Naive thymus-derived CD4-positive, alpha-beta T cell (primary cell): Measurements from ENCODE around the gene ZBTB32. TPM values are rescaled to one million over a fixed set of nuclear protein-coding genes. Genes with fewer than 3 reads are reported as not detected.
A peak's percentile ranks its signal among the peaks of the same experiment; 100 is the strongest.

Experiments used
- ATAC-seq: fragments of 150-1000 bp; cut with Tn5 transposase; 2 replicates; pipeline ENCODE4 v1.10.0; 2021; ENCODE audit warnings: mild to moderate bottlenecking, moderate library complexity
- CTCF ChIA-PET: fragments of 350-600 bp; sonication (Branson Sonifier 250); formaldehyde crosslinking; loops from one replicate; lab custom pipeline; 2021; ENCODE audit warnings: antibody characterized with exemption; lab: Charles Lee
- POLR2A ChIA-PET: fragments of 350-600 bp; sonication (Branson Sonifier 250); formaldehyde crosslinking; loops from one replicate; lab custom pipeline; 2021; ENCODE audit warnings: antibody characterized with exemption, inconsistent platforms; lab: Charles Lee
- DNase-seq, 9 donors: peaks; one replicate each; pipeline versions ENCODE4 v3.0.0 to v3.0.0-alpha.2; 2020 to 2022; ENCODE audit warnings: mixed read lengths in 1 of 9
- H3K27ac ChIP-seq: one replicate; pipeline ENCODE4 v1.7.0; 2013; ENCODE audit warnings: mild to moderate bottlenecking, low read depth, low read length, moderate library complexity
- H3K27me3 ChIP-seq, 2 donors: one replicate each; pipeline ENCODE4 v1.7.0; 2013; ENCODE audit warnings: low read length in 2 of 2, mild to moderate bottlenecking in 2 of 2, moderate library complexity in 2 of 2; ENCODE audit not compliant: control insufficient read depth in 2 of 2, insufficient read depth in 2 of 2
- H3K36me3 ChIP-seq, 3 experiments: 1 replicate in 2 of 3; 2 replicates in 1 of 3; pipeline ENCODE4 v1.7.0; 2013; ENCODE audit warnings: low read length in 3 of 3, mild to moderate bottlenecking in 3 of 3, moderate library complexity in 1 of 3; ENCODE audit not compliant: insufficient read depth in 3 of 3, control insufficient read depth in 2 of 3
- H3K4me1 ChIP-seq, 2 donors: one replicate each; pipeline ENCODE4 v1.7.0; 2013; ENCODE audit warnings: low read length in 2 of 2, mild to moderate bottlenecking in 2 of 2, moderate library complexity in 1 of 2; ENCODE audit not compliant: control insufficient read depth in 2 of 2, insufficient read depth in 2 of 2
- H3K4me3 ChIP-seq: 2 replicates; pipeline ENCODE4 v1.7.0; 2013; ENCODE audit warnings: mild to moderate bottlenecking, low read length
- H3K9me3 ChIP-seq, 3 experiments: 1 replicate in 2 of 3; 2 replicates in 1 of 3; pipeline ENCODE4 v1.7.0; 2013; ENCODE audit warnings: low read length in 3 of 3; ENCODE audit not compliant: control insufficient read depth in 2 of 3
- H3K27ac Mint-ChIP-seq, 9 donors: one replicate each; pipeline ENCODE4 v1.8.0; 2020 to 2022; ENCODE audit warnings: mixed read lengths in 9 of 9, mild to moderate bottlenecking in 8 of 9, moderate library complexity in 5 of 9, inconsistent platforms in 2 of 9
- H3K27me3 Mint-ChIP-seq, 5 donors: one replicate each; pipeline ENCODE4 v1.8.0; 2021 to 2022; ENCODE audit warnings: mixed read lengths in 5 of 5, mild to moderate bottlenecking in 1 of 5
- H3K36me3 Mint-ChIP-seq, 5 donors: one replicate each; pipeline ENCODE4 v1.8.0; 2020 to 2022; ENCODE audit warnings: mixed read lengths in 5 of 5, mild to moderate bottlenecking in 3 of 5, inconsistent platforms in 1 of 5
- H3K4me1 Mint-ChIP-seq, 7 donors: one replicate each; pipeline ENCODE4 v1.8.0; 2020 to 2022; ENCODE audit warnings: mixed read lengths in 7 of 7, mild to moderate bottlenecking in 3 of 7, inconsistent platforms in 1 of 7
- H3K4me3 Mint-ChIP-seq, 10 donors: one replicate each; pipeline ENCODE4 v1.8.0; 2020 to 2022; ENCODE audit warnings: mild to moderate bottlenecking in 10 of 10, mixed read lengths in 10 of 10, moderate library complexity in 6 of 10, inconsistent platforms in 2 of 10
- H3K9me3 Mint-ChIP-seq, 11 donors: one replicate each; pipeline ENCODE4 v1.8.0; 2020 to 2022; ENCODE audit warnings: mixed read lengths in 11 of 11, mild to moderate bottlenecking in 4 of 11, inconsistent platforms in 1 of 11, moderate library complexity in 1 of 11
- intact Hi-C, 2 donors: fragments of 100-400 bp; cut with micrococcal nuclease; formaldehyde crosslinking; loops; one replicate each; pipeline ENCODE4 v1.15.1; 2023
- polyA plus RNA-seq, 2 donors: library from polyadenylated mRNA; unstranded; fragments of 300-500 nt; fragmentation: Illumina TruSeq; gene quantifications; one replicate each; pipeline ENCODE4 v1.2.3, GENCODE V29; 2021
- total RNA-seq, 6 experiments: library from RNA in 5 of 6; stranded (reverse) in 5 of 6; gene quantifications; 1 replicate in 5 of 6; 2 replicates in 1 of 6; pipeline ENCODE4 v1.2.3 and lab custom pipeline; 2021 to 2026

The ZBTB32 gene
- total and polyA plus RNA-seq, 7 experiments from 2014 or later, result 0.35 to 41.6 (median 1.0) TPM; not detected in 3

- peaks cover 28 to 30% of the 10 kb centered on the region in 2 donors for H3K4me1 ChIP-seq
- intact Hi-C loops, result loop anchor here (1.0 to 10.0 kb wide), 11 partner anchors 8 to 1071 kb away; partner anchors contain the start of genes ARHGAP33 (in 2 of the 2), PROSER3 (in 2 of the 2), THAP8 (in 2 of the 2) and WDR62 (in 2 of the 2)
- POLR2A ChIA-PET, result interaction anchor here (0.5 to 3.2 kb wide), 12 partner anchors 8 to 555 kb away, joined by 3 to 17 read pairs (median 4); partner anchors contain the start of genes COX6B1, HSPB6, ZNF146 and ZNF565
Measured at GRCh38 chr19:35748106-35749020, 44.0 kb downstream of the ZBTB32 start, which contains the start of gene LIN37. TSS of gene LIN37 (plus strand) at chr19:35748576. CDS start at chr19:35748725, 149 bp downstream.

GRCh38 chr19:35750167-35750566 is 45.8 kb downstream of the ZBTB32 start:
- Histone ChIP-seq H3K27me3 (no peaks in the 10 kb centered on the region), H3K36me3 (peaks cover 0 to 30% (median 0%) of the 10 kb centered on the region in 3 experiments), H3K4me1 (peaks cover 18 to 20% of the 10 kb centered on the region in 2 donors), H3K27ac (no peak overlapping the region), H3K9me3 (no peaks in the 10 kb centered on the region), H3K4me3 (no peak overlapping the region)
- ATAC-seq (no peak), DNase-seq (no peak)
- peaks cover 0 to 2% (median 0%) of the 10 kb centered on the region in 11 donors for H3K9me3 Mint-ChIP-seq
- peaks cover 14 to 46% (median 36%) of the 10 kb centered on the region in 7 donors for H3K4me1 Mint-ChIP-seq
- H3K27ac Mint-ChIP-seq, result peak overlapping the region in 1 of 9 donors; percentile 59
- ChIA-PET CTCF (interaction anchor here (1.2 kb wide), 1 partner anchor 13 kb away, joined by 3 read pairs; no protein-coding TSS in a partner anchor), POLR2A (interaction anchor here (0.7 to 3.2 kb wide), 2 partner anchors 8 to 10 kb away, joined by 8 to 12 read pairs; no protein-coding TSS in a partner anchor)
- peak overlapping the region in 8 of 10 donors; percentile 44 to 100 (median 60) for H3K4me3 Mint-ChIP-seq
- intact Hi-C loops, result no loop called here
- H3K36me3 Mint-ChIP-seq, result peaks cover 0 to 13% (median 5%) of the 10 kb centered on the region in 5 donors
- peaks cover 0 to 6% (median 0%) of the 10 kb centered on the region in 5 donors for H3K27me3 Mint-ChIP-seq

More at GRCh38 chr19:35748106-35749020, 44.0 kb downstream of the ZBTB32 start, which contains the start of gene LIN37:
- DNase-seq, result peak; percentile 91 to 100 (median 99)
- H3K9me3 ChIP-seq, result no peaks in the 10 kb centered on the region
- Mint-ChIP-seq H3K36me3 (peaks cover 0 to 4% (median 2%) of the 10 kb centered on the region in 5 donors), H3K27ac (peak within 1 kb of the TSS; percentile 89 to 97 (median 95)), H3K9me3 (peaks cover 0 to 2% (median 0%) of the 10 kb centered on the region in 11 donors), H3K4me1 (peaks cover 14 to 56% (median 43%) of the 10 kb centered on the region in 7 donors), H3K4me3 (peak within 1 kb of the TSS; percentile 90 to 100 (median 98)), H3K27me3 (peaks cover 0 to 2% (median 0%) of the 10 kb centered on the region in 5 donors)
- H3K4me3 ChIP-seq, result peak within 1 kb of the TSS; percentile 95
- peak; percentile 83 for ATAC-seq
- H3K27me3 ChIP-seq, result no peaks in the 10 kb centered on the region
- CTCF ChIA-PET, result interaction anchor here (0.9 to 1.3 kb wide), 3 partner anchors 11 to 55 kb away, joined by 3 to 4 read pairs (median 3); no protein-coding TSS in a partner anchor
- peak within 1 kb of the TSS; percentile 85 for H3K27ac ChIP-seq
- H3K36me3 ChIP-seq, result peaks cover 0 to 23% (median 0%) of the 10 kb centered on the region in 3 experiments

DNA sequence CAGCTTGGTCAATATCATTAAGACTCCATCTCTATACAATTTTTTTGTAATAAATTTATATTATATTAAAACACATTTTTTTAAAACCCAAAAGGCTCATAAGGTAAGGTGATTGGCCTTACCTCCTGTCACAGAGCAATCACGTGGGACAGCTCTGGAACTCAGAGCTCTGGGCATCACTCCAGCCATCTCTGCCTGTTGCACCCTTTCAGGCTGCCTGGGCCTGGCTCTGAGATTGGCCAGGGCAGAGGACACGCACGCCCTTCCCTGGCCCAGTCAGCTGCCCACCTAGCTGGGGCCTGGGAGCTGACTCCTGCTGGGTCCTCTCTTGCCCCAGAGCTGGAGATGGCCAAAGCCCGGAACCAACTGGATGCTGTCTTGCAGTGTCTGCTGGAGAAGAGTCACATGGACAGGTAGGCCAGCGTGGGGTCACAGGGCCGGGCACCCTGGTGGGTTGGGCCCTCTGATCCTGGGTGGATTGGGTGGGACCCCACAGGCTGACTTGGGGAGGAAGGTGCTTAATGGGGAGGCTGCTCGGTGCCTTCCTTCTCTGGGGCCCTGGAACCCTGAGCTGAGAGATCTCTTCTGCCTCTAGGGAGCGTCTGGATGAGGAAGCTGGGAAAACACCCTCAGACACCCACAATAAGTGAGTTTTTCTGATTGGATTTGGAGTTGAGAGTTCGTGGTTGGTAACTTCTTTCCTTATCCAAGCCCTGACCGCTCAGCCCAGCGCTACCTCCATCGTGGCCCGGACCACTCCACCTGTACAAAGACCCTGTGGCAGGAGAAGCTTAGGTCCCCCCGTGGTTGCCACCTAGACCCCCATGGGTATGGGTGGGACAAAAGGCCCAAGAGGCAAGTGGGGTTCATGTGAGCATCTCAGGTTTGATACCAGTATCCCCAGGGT is 47.7 kb downstream of the ZBTB32 start:
- CTCF ChIA-PET, result interaction anchor here (0.7 kb wide), 1 partner anchor 549 kb away, joined by 11 read pairs; no protein-coding TSS in a partner anchor
- Mint-ChIP-seq H3K4me3 (no peak overlapping the region), H3K27me3 (peaks cover 0 to 12% (median 5%) of the 10 kb centered on the region in 5 donors), H3K27ac (no peak overlapping the region), H3K36me3 (peaks cover 0 to 15% (median 5%) of the 10 kb centered on the region in 5 donors), H3K4me1 (peaks cover 9 to 41% (median 36%) of the 10 kb centered on the region in 7 donors), H3K9me3 (no peaks in the 10 kb centered on the region)
- intact Hi-C loops, result no loop called here
- H3K4me1 ChIP-seq, result peaks cover 9 to 26% of the 10 kb centered on the region in 2 donors
- H3K9me3 ChIP-seq, result no peaks in the 10 kb centered on the region
- H3K27ac ChIP-seq, result no peak overlapping the region
- H3K36me3 ChIP-seq, result peaks cover 0 to 30% (median 0%) of the 10 kb centered on the region in 3 experiments
- ATAC-seq (no peak), DNase-seq (no peak)
- H3K27me3 ChIP-seq, result peaks cover 0 to 4% of the 10 kb centered on the region in 2 donors
- H3K4me3 ChIP-seq, result no peak overlapping the region
- POLR2A ChIA-PET, result interaction anchor here (0.6 to 1.3 kb wide), 3 partner anchors 8 to 103 kb away, joined by 4 read pairs; no protein-coding TSS in a partner anchor

- DNase-seq (no peak), ATAC-seq (no peak)
- peaks cover 0 to 30% (median 0%) of the 10 kb centered on the region in 3 experiments for H3K36me3 ChIP-seq
- Mint-ChIP-seq H3K27me3 (peaks cover 0 to 12% (median 5%) of the 10 kb centered on the region in 5 donors), H3K9me3 (peaks cover 0 to 2% (median 0%) of the 10 kb centered on the region in 11 donors), H3K36me3 (peaks cover 0 to 15% (median 5%) of the 10 kb centered on the region in 5 donors), H3K4me3 (peak overlapping the region in 1 of 10 donors; percentile 2), H3K27ac (no peak overlapping the region), H3K4me1 (peaks cover 13 to 44% (median 34%) of the 10 kb centered on the region in 7 donors)
- intact Hi-C loops, result no loop called here
- H3K4me1 ChIP-seq, result peaks cover 12 to 27% of the 10 kb centered on the region in 2 donors
- no peak overlapping the region for H3K27ac ChIP-seq
- CTCF ChIA-PET, result no interaction called here
- no peaks in the 10 kb centered on the region for H3K9me3 ChIP-seq
- no peak overlapping the region for H3K4me3 ChIP-seq
- peaks cover 0 to 4% of the 10 kb centered on the region in 2 donors for H3K27me3 ChIP-seq
- POLR2A ChIA-PET, result interaction anchor here (1.0 to 1.3 kb wide), 3 partner anchors 8 to 12 kb away, joined by 4 read pairs; partner anchors contain the start of gene IGFLR1
Measured at GRCh38 chr19:35752746-35753350, 48.5 kb downstream of the ZBTB32 start.

DNA sequence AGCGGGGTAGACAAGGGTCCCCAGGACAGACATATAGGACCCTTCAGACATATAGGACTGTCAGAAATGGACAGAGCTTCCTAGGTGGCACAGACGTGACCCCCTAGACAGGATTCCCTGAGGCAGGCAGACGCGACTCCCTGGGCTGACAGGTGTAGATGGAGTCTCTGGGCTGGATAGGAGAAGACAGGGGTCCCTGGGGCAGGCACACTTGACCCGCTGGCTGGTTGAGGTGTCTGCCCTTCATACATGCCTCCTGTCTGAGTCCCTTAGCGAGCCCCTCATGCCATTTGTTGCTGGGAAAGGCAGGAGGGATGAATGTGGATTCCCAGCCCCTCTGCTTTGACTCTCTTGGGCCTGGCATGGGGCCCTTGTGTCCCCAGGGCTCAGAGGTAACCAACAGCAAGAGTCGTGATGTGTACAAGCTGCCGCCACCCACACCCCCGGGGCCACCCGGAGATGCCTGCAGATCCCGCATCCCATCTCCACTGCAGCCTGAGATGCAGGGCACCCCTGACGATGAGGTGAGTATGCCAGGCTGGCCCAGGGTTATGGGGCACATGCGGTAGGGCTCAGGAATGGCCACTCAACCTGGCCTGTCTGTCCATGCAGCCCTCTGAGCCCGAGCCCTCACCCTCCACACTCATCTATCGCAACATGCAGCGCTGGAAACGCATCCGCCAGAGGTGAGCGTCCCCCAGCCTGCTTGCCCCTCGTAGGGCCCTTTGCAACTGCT is 49.4 kb downstream of the ZBTB32 start:
- peaks cover 0 to 4% (median 0%) of the 10 kb centered on the region in 11 donors for H3K9me3 Mint-ChIP-seq
- DNase-seq, result no peak
- Histone ChIP-seq H3K4me3 (no peak overlapping the region), H3K27ac (no peak overlapping the region), H3K9me3 (no peaks in the 10 kb centered on the region), H3K36me3 (peaks cover 0 to 30% (median 0%) of the 10 kb centered on the region in 3 experiments), H3K4me1 (peaks cover 14 to 28% of the 10 kb centered on the region in 2 donors), H3K27me3 (peaks cover 0 to 4% of the 10 kb centered on the region in 2 donors)
- peaks cover 0 to 12% (median 5%) of the 10 kb centered on the region in 5 donors for H3K27me3 Mint-ChIP-seq
- peak overlapping the region in 2 of 10 donors; percentile 19 to 25 for H3K4me3 Mint-ChIP-seq
- no peak for ATAC-seq
- H3K4me1 Mint-ChIP-seq, result peaks cover 13 to 42% (median 31%) of the 10 kb centered on the region in 7 donors
- intact Hi-C loops, result no loop called here
- ChIA-PET POLR2A (interaction anchor here (0.6 to 1.3 kb wide), 3 partner anchors 9 to 12 kb away, joined by 3 to 4 read pairs (median 4); partner anchors contain the start of gene IGFLR1), CTCF (interaction anchor here (0.5 kb wide), 1 partner anchor 60 kb away, joined by 3 read pairs; no protein-coding TSS in a partner anchor)
- no peak overlapping the region for H3K27ac Mint-ChIP-seq
- peaks cover 0 to 15% (median 5%) of the 10 kb centered on the region in 5 donors for H3K36me3 Mint-ChIP-seq
